ENCODE results near the gene KIAA1614. TPM values are rescaled to one million over a fixed set of nuclear protein-coding genes. Genes with fewer than 3 reads are reported as not detected.

The KIAA1614 gene
- total RNA-seq, 1 donor from 2014 or later = 2.6 TPM

DNA sequence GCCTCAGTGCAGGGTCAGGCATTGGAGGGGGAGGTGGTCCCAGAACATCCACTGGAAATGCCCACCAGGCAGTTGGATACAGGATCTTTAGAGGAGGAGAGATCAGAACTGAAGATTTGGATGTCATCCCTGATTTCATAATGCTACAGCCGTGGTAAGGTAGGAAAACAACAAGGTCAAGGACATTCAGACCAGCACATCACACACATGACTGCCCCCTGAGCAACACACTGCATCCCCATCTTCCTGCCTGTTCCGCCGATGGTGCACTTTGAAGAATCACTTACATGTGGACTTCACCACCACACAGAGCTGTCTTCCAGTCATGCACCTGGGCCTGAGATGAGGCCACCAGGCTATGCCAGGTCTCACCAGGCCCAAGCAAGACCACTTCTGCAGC is 16.7 kb downstream of the KIAA1614 start:
- Mint-ChIP-seq H3K9me3 (ENCODE audit: unreplicated experiment) (no peaks in the 10 kb centered on the region), H3K4me1 (ENCODE audit: unreplicated experiment) (peaks cover 19% of the 10 kb centered on the region)
- no peak for DNase-seq (ENCODE audit: low spot score)

DNA sequence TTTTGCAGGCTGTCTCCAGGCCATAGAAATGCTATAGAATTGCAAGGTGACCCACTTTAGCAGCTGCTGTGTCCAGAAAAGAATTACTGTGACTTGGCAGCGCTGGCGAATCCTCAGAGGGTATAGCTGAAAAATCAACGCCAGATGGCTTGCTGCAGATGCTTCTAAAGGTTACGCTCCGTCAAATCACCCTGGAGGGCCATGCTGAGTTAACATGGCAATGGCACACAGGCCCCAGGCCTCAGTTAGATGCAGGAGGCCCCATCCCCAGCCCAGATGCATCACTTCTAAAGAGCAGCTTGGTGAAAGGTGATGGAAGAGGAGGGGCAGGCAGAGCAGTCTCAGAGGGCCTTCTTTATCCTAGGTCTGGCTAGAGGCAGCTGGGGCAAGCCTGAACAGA is 18.0 kb downstream of the KIAA1614 start:
- H3K4me1 Mint-ChIP-seq (ENCODE audit: unreplicated experiment) = peaks cover 16% of the 10 kb centered on the region
- no peak for DNase-seq (ENCODE audit: low spot score)
- H3K36me3 Mint-ChIP-seq (ENCODE audit: low read depth, unreplicated experiment) = peaks cover 4% of the 10 kb centered on the region

More for the DNA sequence above, 16.7 kb downstream of the KIAA1614 start:
- Mint-ChIP-seq H3K27me3 (ENCODE audit: unreplicated experiment) (peaks cover 15% of the 10 kb centered on the region), H3K27ac (ENCODE audit: unreplicated experiment) (no peak overlapping the region), H3K4me3 (ENCODE audit: unreplicated experiment) (no peak overlapping the region), H3K36me3 (ENCODE audit: low read depth, unreplicated experiment) (peaks cover under 1% of the 10 kb centered on the region)
- TF ChIP-seq CTCF (IDR thresholded peaks at IDR 0.05; ENCODE audit: unreplicated experiment) = no peak

DNA sequence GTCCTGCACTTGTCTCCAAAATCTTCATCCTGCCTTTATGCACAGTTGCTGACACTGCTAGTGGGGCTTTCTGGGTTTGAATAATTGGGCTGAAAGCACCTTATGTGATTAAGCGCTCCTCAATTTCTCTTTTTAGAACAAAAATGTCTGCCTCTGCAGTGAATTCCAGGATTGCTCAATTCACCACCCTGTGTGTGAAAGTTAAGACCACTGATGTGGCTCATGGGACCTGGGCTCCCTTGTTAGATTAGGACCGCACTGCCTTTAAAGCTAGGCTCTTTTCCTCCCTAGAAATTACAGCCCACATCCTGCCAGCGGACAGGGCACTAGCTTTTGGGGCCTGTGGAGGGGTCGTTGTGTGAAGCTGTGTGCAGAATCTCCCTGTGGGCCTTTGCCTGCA is 18.8 kb downstream of the KIAA1614 start:
- Mint-ChIP-seq H3K9me3 (ENCODE audit: unreplicated experiment) (no peaks in the 10 kb centered on the region), H3K27me3 (ENCODE audit: unreplicated experiment) (peaks cover 15% of the 10 kb centered on the region)
- DNase-seq (ENCODE audit: low spot score) = no peak

More for the DNA sequence above, 18.0 kb downstream of the KIAA1614 start:
- Mint-ChIP-seq H3K27me3 (ENCODE audit: unreplicated experiment) (peaks cover 15% of the 10 kb centered on the region), H3K9me3 (ENCODE audit: unreplicated experiment) (no peaks in the 10 kb centered on the region), H3K4me3 (ENCODE audit: unreplicated experiment) (no peak overlapping the region), H3K27ac (ENCODE audit: unreplicated experiment) (no peak overlapping the region)
- TF ChIP-seq CTCF (IDR thresholded peaks at IDR 0.05; ENCODE audit: unreplicated experiment) = no peak

DNA sequence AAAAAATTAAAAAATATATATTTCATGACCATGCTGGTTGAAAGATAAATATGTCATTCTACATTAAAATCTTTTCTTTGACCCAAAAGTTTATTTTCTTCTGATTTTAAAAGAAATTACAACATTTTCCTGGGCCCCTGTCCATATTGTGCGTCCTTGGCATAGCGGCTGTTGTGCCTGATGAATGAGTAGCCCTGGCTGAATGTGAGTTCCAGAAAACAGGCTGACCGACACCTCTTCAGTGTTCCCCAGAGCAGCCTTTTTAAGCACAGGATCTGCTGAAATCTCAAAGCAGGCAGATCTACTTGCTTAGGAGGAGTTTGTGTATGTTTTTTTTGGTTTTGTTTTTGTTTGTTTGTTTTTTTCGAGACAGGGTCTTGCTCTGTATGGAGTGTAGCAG is 19.7 kb downstream of the KIAA1614 start:
- Mint-ChIP-seq H3K36me3 (ENCODE audit: low read depth, unreplicated experiment) (peaks cover 4% of the 10 kb centered on the region), H3K27ac (ENCODE audit: unreplicated experiment) (no peak overlapping the region), H3K4me3 (ENCODE audit: unreplicated experiment) (no peak overlapping the region), H3K9me3 (ENCODE audit: unreplicated experiment) (no peaks in the 10 kb centered on the region), H3K27me3 (ENCODE audit: unreplicated experiment) (peaks cover 12% of the 10 kb centered on the region), H3K4me1 (ENCODE audit: unreplicated experiment) (peaks cover 10% of the 10 kb centered on the region)
- TF ChIP-seq CTCF (IDR thresholded peaks at IDR 0.05; ENCODE audit: unreplicated experiment) = no peak
- DNase-seq (ENCODE audit: low spot score) = no peak

More for the DNA sequence above, 18.8 kb downstream of the KIAA1614 start:
- Mint-ChIP-seq H3K4me3 (ENCODE audit: unreplicated experiment) (no peak overlapping the region), H3K4me1 (ENCODE audit: unreplicated experiment) (peaks cover 9% of the 10 kb centered on the region), H3K36me3 (ENCODE audit: low read depth, unreplicated experiment) (peaks cover 4% of the 10 kb centered on the region), H3K27ac (ENCODE audit: unreplicated experiment) (no peak overlapping the region)
- no peak for TF ChIP-seq CTCF (IDR thresholded peaks at IDR 0.05; ENCODE audit: unreplicated experiment)

GRCh38 chr1:180933141-180933540 is 20.4 kb downstream of the KIAA1614 start:
- peaks cover 4% of the 10 kb centered on the region for H3K36me3 Mint-ChIP-seq (ENCODE audit: low read depth, unreplicated experiment)
- H3K27me3 Mint-ChIP-seq (ENCODE audit: unreplicated experiment) = peaks cover 10% of the 10 kb centered on the region
- no peak for TF ChIP-seq CTCF (IDR thresholded peaks at IDR 0.05; ENCODE audit: unreplicated experiment)
- no peak overlapping the region for H3K27ac Mint-ChIP-seq (ENCODE audit: unreplicated experiment)
- no peak overlapping the region for H3K4me3 Mint-ChIP-seq (ENCODE audit: unreplicated experiment)
- no peaks in the 10 kb centered on the region for H3K9me3 Mint-ChIP-seq (ENCODE audit: unreplicated experiment)
- peaks cover 17% of the 10 kb centered on the region for H3K4me1 Mint-ChIP-seq (ENCODE audit: unreplicated experiment)
- DNase-seq (ENCODE audit: low spot score) = no peak
